ENCODE results near the gene SOX2.

DNA sequence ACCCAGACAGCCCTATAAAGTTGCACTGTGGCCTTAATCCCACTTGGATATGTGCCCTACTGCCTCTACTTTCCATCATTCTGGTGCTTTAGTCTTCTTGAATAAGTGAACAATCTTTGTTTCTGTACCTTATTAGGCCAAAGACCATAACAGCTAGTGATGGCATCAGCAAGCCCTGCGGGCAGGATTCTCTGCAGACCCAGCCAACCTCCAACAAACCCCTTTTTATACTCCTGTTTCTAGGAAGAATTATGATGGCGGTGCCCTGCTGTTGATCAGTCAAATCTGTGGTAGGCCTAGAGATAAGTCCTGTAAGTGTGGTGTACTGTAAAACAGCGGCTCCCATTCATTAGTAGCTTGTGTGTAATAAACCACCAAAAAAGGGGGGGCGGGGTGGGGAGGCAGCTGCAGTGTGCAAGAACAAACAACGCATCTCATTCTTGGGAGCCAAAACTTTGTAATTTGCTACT lies 40.5 kb downstream of the SOX2 start:
- TF ChIP-seq POLR2AphosphoS5 (IDR thresholded peaks at IDR 0.05; ENCODE audit: low read depth, low read length) (no peak), EZH2 (conservative IDR thresholded peaks at IDR 0.05; ENCODE audit: low read depth, low read length) (no peak), NPAS2 (CRISPR knock-in tag; IDR thresholded peaks at IDR 0.05; ENCODE audit: borderline replicate concordance) (no peak), HNRNPLL (IDR thresholded peaks at IDR 0.05; ENCODE audit: low read depth, low read length, poor library complexity, severe bottlenecking) (no peak), TAF15 (IDR thresholded peaks at IDR 0.05; ENCODE audit: low read depth, low read length, poor library complexity, severe bottlenecking) (no peak)
- TF ChIP-seq, protein P1, sequence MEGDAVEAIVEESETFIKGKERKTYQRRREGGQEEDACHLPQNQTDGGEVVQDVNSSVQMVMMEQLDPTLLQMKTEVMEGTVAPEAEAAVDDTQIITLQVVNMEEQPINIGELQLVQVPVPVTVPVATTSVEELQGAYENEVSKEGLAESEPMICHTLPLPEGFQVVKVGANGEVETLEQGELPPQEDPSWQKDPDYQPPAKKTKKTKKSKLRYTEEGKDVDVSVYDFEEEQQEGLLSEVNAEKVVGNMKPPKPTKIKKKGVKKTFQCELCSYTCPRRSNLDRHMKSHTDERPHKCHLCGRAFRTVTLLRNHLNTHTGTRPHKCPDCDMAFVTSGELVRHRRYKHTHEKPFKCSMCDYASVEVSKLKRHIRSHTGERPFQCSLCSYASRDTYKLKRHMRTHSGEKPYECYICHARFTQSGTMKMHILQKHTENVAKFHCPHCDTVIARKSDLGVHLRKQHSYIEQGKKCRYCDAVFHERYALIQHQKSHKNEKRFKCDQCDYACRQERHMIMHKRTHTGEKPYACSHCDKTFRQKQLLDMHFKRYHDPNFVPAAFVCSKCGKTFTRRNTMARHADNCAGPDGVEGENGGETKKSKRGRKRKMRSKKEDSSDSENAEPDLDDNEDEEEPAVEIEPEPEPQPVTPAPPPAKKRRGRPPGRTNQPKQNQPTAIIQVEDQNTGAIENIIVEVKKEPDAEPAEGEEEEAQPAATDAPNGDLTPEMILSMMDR (CRISPR knock-in tag; IDR thresholded peaks at IDR 0.05) = no peak
